OCI-LY1 (cell line): ENCODE results near the gene PCDHA5.
"Not testable (repeated sequence)": the region's sequence is repeated elsewhere in the genome, so short reads cannot be mapped to it uniquely, and the experiment has no call there.

ENCODE experiments used
- H2AFZ ChIP-seq: fragments of 200-600 bp; sonication (generic), shearing (Covaris generic); 2 replicates; pipeline ENCODE4 v1.6.0; 2014; ENCODE audit warnings: antibody characterized with exemption, mild to moderate bottlenecking, low read length
- H3F3A ChIP-seq: fragments of 200-600 bp; sonication (generic), shearing (Covaris generic); 2 replicates; pipeline ENCODE4 v1.6.0; 2014; ENCODE audit warnings: mild to moderate bottlenecking, antibody characterized with exemption, low read length, moderate library complexity; ENCODE audit not compliant: insufficient read depth
- H3K27ac ChIP-seq: fragments of 200-600 bp; sonication (generic); 2 replicates; pipeline ENCODE4 v1.5.1; 2014; ENCODE audit warnings: low read length, mixed run types, mild to moderate bottlenecking, low read depth; ENCODE audit not compliant: poor library complexity, severe bottlenecking
- H3K27me3 ChIP-seq: fragments of 200-600 bp; sonication (generic); 2 replicates; pipeline ENCODE4 v1.6.0; 2014; ENCODE audit warnings: antibody characterized with exemption, mild to moderate bottlenecking, low read length, moderate library complexity; ENCODE audit not compliant: insufficient read depth
- H3K36me3 ChIP-seq: fragments of 200-600 bp; sonication (generic); 2 replicates; pipeline ENCODE4 v1.6.1; 2014; ENCODE audit warnings: mild to moderate bottlenecking, antibody characterized with exemption, low read length, moderate library complexity, mixed read lengths; ENCODE audit not compliant: insufficient read depth
- H3K4me1 ChIP-seq: fragments of 200-600 bp; sonication (generic); 2 replicates; pipeline ENCODE4 v1.5.1; 2014; ENCODE audit warnings: mild to moderate bottlenecking, low read length, moderate library complexity; ENCODE audit not compliant: insufficient read depth, severe bottlenecking
- H3K4me2 ChIP-seq: fragments of 200-600 bp; sonication (generic), shearing (Covaris generic); 2 replicates; pipeline ENCODE4 v1.6.1; 2014; ENCODE audit warnings: low read length
- H3K4me3 ChIP-seq: fragments of 200-600 bp; sonication (generic); 2 replicates; pipeline ENCODE4 v1.5.1; 2014; ENCODE audit warnings: low read length, low read depth, mild to moderate bottlenecking, mixed read lengths; ENCODE audit not compliant: poor library complexity, severe bottlenecking
- H3K79me2 ChIP-seq: fragments of 200-600 bp; shearing (Covaris generic); 2 replicates; pipeline ENCODE4 v1.6.1; 2016; ENCODE audit warnings: mixed run types, low read length, mixed read lengths; ENCODE audit not compliant: insufficient read depth
- H3K9ac ChIP-seq: fragments of 200-600 bp; sonication (generic), shearing (Covaris generic); 2 replicates; pipeline ENCODE4 v1.6.1; 2014; ENCODE audit warnings: mild to moderate bottlenecking, low read length, mixed read lengths
- H3K9me2 ChIP-seq: fragments of 200-600 bp; sonication (generic), shearing (Covaris generic); 2 replicates; pipeline ENCODE4 v1.6.1; 2014; ENCODE audit warnings: low read depth, mild to moderate bottlenecking, low read length, mixed read lengths
- H3K9me3 ChIP-seq: fragments of 200-600 bp; shearing (Covaris generic); 2 replicates; pipeline ENCODE4 v1.6.1; 2014; ENCODE audit warnings: low read length, mixed read lengths
- H4K20me1 ChIP-seq: fragments of 200-600 bp; sonication (generic), shearing (Covaris generic); 2 replicates; pipeline ENCODE4 v1.6.0; 2016; ENCODE audit warnings: mild to moderate bottlenecking, low read length; ENCODE audit not compliant: insufficient read depth
- CTCF ChIP-seq: fragments of 200-600 bp; sonication (generic), shearing (Covaris generic); IDR thresholded peaks from 2 replicates; pipeline ENCODE4 v1.5.1; 2017; ENCODE audit warnings: mild to moderate bottlenecking, antibody characterized with exemption, low read length, moderate library complexity, mixed read lengths
- EZH2 ChIP-seq: fragments of 200-600 bp; sonication (generic), shearing (Covaris generic); IDR thresholded peaks from 2 replicates; pipeline ENCODE4 v1.8.0; 2017; ENCODE audit warnings: borderline replicate concordance, mixed run types, mild to moderate bottlenecking, antibody characterized with exemption, low read length, moderate library complexity, mixed read lengths

Gene PCDHA5

GRCh38 chr5:140796718-140797095, 24.7 kb upstream of the PCDHA5 start:
- Histone ChIP-seq H3K4me2 (no peak overlapping the region), H3K27me3 (no peaks in the 10 kb centered on the region), H3K36me3 (no peaks in the 10 kb centered on the region), H3K9me2 (no peaks in the 10 kb centered on the region; the same call in 1 of the 2 replicates), H3K27ac (no peak overlapping the region), H3F3A (no peaks in the 10 kb centered on the region), H2AFZ (no peak overlapping the region), H3K9me3 (no peaks in the 10 kb centered on the region), H3K79me2 (no peaks in the 10 kb centered on the region), H3K9ac (no peak overlapping the region), H4K20me1 (no peaks in the 10 kb centered on the region), H3K4me1 (no peaks in the 10 kb centered on the region), H3K4me3 (no peak overlapping the region)
- no peak for TF ChIP-seq EZH2
- no peak for TF ChIP-seq CTCF

- Histone ChIP-seq H3F3A (no peaks in the 10 kb centered on the region), H3K4me1 (no peaks in the 10 kb centered on the region), H3K27me3 (no peaks in the 10 kb centered on the region), H2AFZ (no peak within 1 kb of the TSS), H3K9ac (no peak within 1 kb of the TSS), H3K79me2 (no peaks in the 10 kb centered on the region), H3K9me2 (no peaks in the 10 kb centered on the region), H4K20me1 (no peaks in the 10 kb centered on the region), H3K4me3 (no peak within 1 kb of the TSS), H3K36me3 (no peaks in the 10 kb centered on the region), H3K27ac (no peak within 1 kb of the TSS), H3K4me2 (no peak within 1 kb of the TSS), H3K9me3 (no peaks in the 10 kb centered on the region)
- peak; percentile 15; the same call in 1 of the 2 replicates for TF ChIP-seq CTCF
- no peak for TF ChIP-seq EZH2
These were observed 20.5 kb upstream of the PCDHA5 start, which contains the start of gene PCDHA3 for GRCh38 chr5:140800816-140801493. Gene PCDHA3 (plus strand): TSS chr5:140801057.

GRCh38 chr5:140801494-140801841, 19.9 kb upstream of the PCDHA5 start:
- H3K9ac ChIP-seq, result no peak overlapping the region
- no peaks in the 10 kb centered on the region for H4K20me1 ChIP-seq
- no peaks in the 10 kb centered on the region for H3F3A ChIP-seq
- H3K79me2 ChIP-seq, result no peaks in the 10 kb centered on the region
- no peaks in the 10 kb centered on the region for H3K27me3 ChIP-seq
- H3K9me2 ChIP-seq, result no peaks in the 10 kb centered on the region
- no peak for TF ChIP-seq CTCF
- TF ChIP-seq EZH2, result no peak
- H3K9me3 ChIP-seq, result no peaks in the 10 kb centered on the region
- H3K4me2 ChIP-seq, result no peak overlapping the region
- H3K36me3 ChIP-seq, result no peaks in the 10 kb centered on the region
- no peak overlapping the region for H3K4me3 ChIP-seq
- no peak overlapping the region for H2AFZ ChIP-seq
- no peaks in the 10 kb centered on the region for H3K4me1 ChIP-seq
- no peak overlapping the region for H3K27ac ChIP-seq

GRCh38 chr5:140802381-140802780, 19.0 kb upstream of the PCDHA5 start:
- H3K9ac ChIP-seq, H3F3A ChIP-seq, H2AFZ ChIP-seq, H3K9me2 ChIP-seq, H3K79me2 ChIP-seq, H4K20me1 ChIP-seq, H3K27me3 ChIP-seq, H3K4me2 ChIP-seq, H3K36me3 ChIP-seq, H3K27ac ChIP-seq, H3K4me3 ChIP-seq, H3K4me1 ChIP-seq, H3K9me3 ChIP-seq: not testable (repeated sequence)
